Upper lobe of left lung (tissue), 4 donors: ENCODE data around the gene ZNF512B.

ENCODE experiments used
- EP300 ChIP-seq, 4 donors: sonication (generic); formaldehyde crosslinking; IDR thresholded peaks; one replicate each; pipeline ENCODE4 v1.5.1; 2017; ENCODE audit warnings: antibody characterized with exemption in 4 of 4, control low read depth in 2 of 4
- POLR2A ChIP-seq, 4 donors: fragments of 450-650 bp; IDR thresholded peaks; one replicate each; pipeline ENCODE4 v1.5.1; 2016 to 2017; ENCODE audit warnings: antibody characterized with exemption in 4 of 4, mild to moderate bottlenecking in 2 of 4
- TF ChIP-seq, protein P1 (sequence below), 6 experiments: fragments of 450-650 bp in 4 of 6; fragments of 200-600 bp in 2 of 6; sonication (generic) in 2 of 6; IDR thresholded peaks; one replicate each; pipeline ENCODE4 v1.5.1; 2016 to 2019; ENCODE audit warnings: antibody characterized with exemption in 6 of 6

DNA sequence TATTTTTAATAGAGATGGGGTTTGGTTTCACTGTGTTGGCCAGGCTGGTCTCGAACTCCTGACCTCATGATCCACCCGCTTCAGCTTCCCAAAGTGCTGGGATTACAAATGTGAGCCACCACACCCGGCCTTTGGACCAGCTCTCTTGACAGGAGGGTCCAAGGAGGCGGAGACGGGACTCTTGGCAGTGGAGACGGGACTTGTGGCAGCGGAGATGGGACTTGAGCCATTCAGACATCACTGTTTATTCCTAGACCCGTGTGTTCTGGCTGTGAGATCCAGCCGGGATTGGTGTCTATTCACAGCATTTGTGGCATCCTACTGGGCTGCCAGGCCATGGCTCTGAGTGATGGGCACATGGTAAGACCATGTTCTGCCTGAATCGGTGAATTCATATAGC, 36.8 kb upstream of the ZNF512B start:
- TF ChIP-seq, protein P1, sequence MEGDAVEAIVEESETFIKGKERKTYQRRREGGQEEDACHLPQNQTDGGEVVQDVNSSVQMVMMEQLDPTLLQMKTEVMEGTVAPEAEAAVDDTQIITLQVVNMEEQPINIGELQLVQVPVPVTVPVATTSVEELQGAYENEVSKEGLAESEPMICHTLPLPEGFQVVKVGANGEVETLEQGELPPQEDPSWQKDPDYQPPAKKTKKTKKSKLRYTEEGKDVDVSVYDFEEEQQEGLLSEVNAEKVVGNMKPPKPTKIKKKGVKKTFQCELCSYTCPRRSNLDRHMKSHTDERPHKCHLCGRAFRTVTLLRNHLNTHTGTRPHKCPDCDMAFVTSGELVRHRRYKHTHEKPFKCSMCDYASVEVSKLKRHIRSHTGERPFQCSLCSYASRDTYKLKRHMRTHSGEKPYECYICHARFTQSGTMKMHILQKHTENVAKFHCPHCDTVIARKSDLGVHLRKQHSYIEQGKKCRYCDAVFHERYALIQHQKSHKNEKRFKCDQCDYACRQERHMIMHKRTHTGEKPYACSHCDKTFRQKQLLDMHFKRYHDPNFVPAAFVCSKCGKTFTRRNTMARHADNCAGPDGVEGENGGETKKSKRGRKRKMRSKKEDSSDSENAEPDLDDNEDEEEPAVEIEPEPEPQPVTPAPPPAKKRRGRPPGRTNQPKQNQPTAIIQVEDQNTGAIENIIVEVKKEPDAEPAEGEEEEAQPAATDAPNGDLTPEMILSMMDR (IDR thresholded peaks at IDR 0.05): no peak
- TF ChIP-seq EP300 (IDR thresholded peaks at IDR 0.05) (no peak), POLR2A (IDR thresholded peaks at IDR 0.05) (no peak)
